Pancreas (tissue), 10 donors: ENCODE results near the gene MFSD12. TPM values are rescaled to one million over a fixed set of nuclear protein-coding genes. Genes with fewer than 3 reads are reported as not detected.
A peak's percentile ranks its signal among the peaks of the same experiment; 100 is the strongest.
"Not testable (repeated sequence)": the region's sequence is repeated elsewhere in the genome, so short reads cannot be mapped to it uniquely, and the experiment has no call there.

Experiments used
- ATAC-seq, 4 donors: fragments of 200-7000 bp; cut with Tn5 transposase; one replicate each; pipeline versions ENCODE4 v1.8.0 to v1.9.1; 2020; ENCODE audit warnings: mild to moderate bottlenecking in 4 of 4, moderate library complexity in 4 of 4
- DNase-seq, 6 donors: peaks; one replicate each; pipeline ENCODE4 v3.0.0-alpha.2; 2020
- FAIRE-seq: peaks from 2 replicates; lab custom pipeline; 2012; peaks lifted over from hg19 to GRCh38; lab: Jason Lieb, UNC
- H3K27ac ChIP-seq, 4 donors: fragments of 200-600 bp; sonication (generic); 1 replicate in 3 of 4; 2 replicates in 1 of 4; pipeline versions ENCODE4 v1.5.0 to v1.8.0; 2020
- H3K27me3 ChIP-seq, 4 donors: fragments of 200-600 bp; one replicate each; pipeline ENCODE4 v1.8.0; 2021
- H3K36me3 ChIP-seq, 3 donors: fragments of 200-600 bp; sonication (generic) in 1 of 3; one replicate each; pipeline versions ENCODE4 v1.5.0 to v1.8.0; 2020 to 2021
- H3K4me1 ChIP-seq, 3 donors: fragments of 200-600 bp; one replicate each; pipeline ENCODE4 v1.8.0; 2021
- H3K4me3 ChIP-seq, 4 donors: fragments of 200-600 bp; sonication (generic) in 2 of 4; one replicate each; pipeline versions ENCODE4 v1.5.0 to v1.8.0; 2020 to 2021
- H3K9me3 ChIP-seq, 4 donors: fragments of 200-600 bp; one replicate each; pipeline ENCODE4 v1.8.0; 2021
- CTCF ChIP-seq, 4 donors: fragments of 200-600 bp; sonication (generic) in 3 of 4; IDR thresholded peaks; one replicate each; pipeline versions ENCODE4 v1.5.0 to v1.8.0; 2021; ENCODE audit warnings: antibody characterized with exemption in 4 of 4
- WGBS, 2 donors: extraction: QIAGEN DNeasy Blood & Tissue Kit; methylation state at CpG; one replicate each; pipeline ENCODE4 v1.1.7; 2013; 5-methylcytosine and 5-hydroxymethylcytosine counted together
- intact Hi-C, 3 donors: fragments of 100-400 bp; cut with DNase I; formaldehyde crosslinking; loops; one replicate each; pipeline versions ENCODE4 v1.11.1 to v1.14.2; 2022
- polyA plus RNA-seq, 2 donors: library from polyadenylated mRNA; stranded (reverse); fragments of 200-250 nt; gene quantifications; one replicate each; pipeline ENCODE4 v1.2.3, GENCODE V29; 2013
- total RNA-seq, 6 donors: library from RNA; stranded (reverse); fragmentation: NEBNext Ultra II Directional in 4 of 6; extraction: Animal tissue kit (Norgen Biotek cat#: 25700) in 4 of 6; gene quantifications; one replicate each; pipeline versions ENCODE4 v1.2.1 to v1.2.4, GENCODE V29; 2021 to 2023
- donor health status: healthy with polysubstance abuse.
- donor health status: DM: no; HTN: no; CAD: no; lungs with moderate emphysema.
- donor health status: DM: no; HTN: no; CAD: no.
- donor health status: control.
- donor health status: control.
- donor health status: Bipolar disorder and iron deficiency.
- donor health status: DM: yes; HTN: yes; CAD: no.
- donor health status: DM: no; HTN: no; CAD: no.
- donor health status: DM: no; HTN: no; CAD: no.
- donor health status: DM: yes; HTN: yes; CAD: no.

The MFSD12 gene
- total and polyA plus RNA-seq, 8 donors = 24.8 to 53.8 (median 39.2) TPM

- ATAC-seq (peak in 1 of 4 donors; percentile 6), FAIRE-seq (no peak), DNase-seq (peak in 1 of 6 donors; percentile 13)
- peaks cover 0 to 8% (median 0%) of the 10 kb centered on the region in 4 donors for H3K27me3 ChIP-seq
- H3K27ac ChIP-seq = no peak overlapping the region
- 21 to 24% methylated on average over 16 of the region's 16 CpGs for WGBS, 2 donors
- H3K36me3 ChIP-seq = no peaks in the 10 kb centered on the region
- no peak for TF ChIP-seq CTCF (IDR thresholded peaks at IDR 0.05)
- H3K4me3 ChIP-seq = peak overlapping the region in 1 of 4 donors; percentile 27
- no peaks in the 10 kb centered on the region for H3K9me3 ChIP-seq
- intact Hi-C loops = no loop called here
- H3K4me1 ChIP-seq = no peaks in the 10 kb centered on the region
Observed at GRCh38 chr19:3586127-3586626, 28.8 kb upstream of the MFSD12 start.

GRCh38 chr19:3585301-3586126 is 28.1 kb upstream of the MFSD12 start, which contains the start of gene GIPC3:
GIPC3 (plus strand) TSS chr19:3585478; CDS start chr19:3585598, 120 bp downstream.
- WGBS, 2 donors = 6 to 7% methylated on average over 63 to 84 of the region's 84 CpGs
- FAIRE-seq (no peak), ATAC-seq (no peak), DNase-seq (peak in 1 of 6 donors; percentile 34)
- intact Hi-C loops = no loop called here
- Histone ChIP-seq H3K4me3 (peak within 1 kb of the TSS in 2 of 4 donors; percentile 1 to 27), H3K27ac (no peak within 1 kb of the TSS), H3K4me1 (no peaks in the 10 kb centered on the region), H3K36me3 (no peaks in the 10 kb centered on the region), H3K9me3 (no peaks in the 10 kb centered on the region), H3K27me3 (peaks cover 0 to 8% (median 0%) of the 10 kb centered on the region in 4 donors)
- TF ChIP-seq CTCF (IDR thresholded peaks at IDR 0.05) = no peak

- H3K36me3 ChIP-seq, DNase-seq, FAIRE-seq, H3K4me1 ChIP-seq, H3K4me3 ChIP-seq, H3K9me3 ChIP-seq, H3K27me3 ChIP-seq, H3K27ac ChIP-seq, intact Hi-C loops, ATAC-seq: not testable (repeated sequence)
- 65 to 82% methylated on average over 15 of the region's 15 CpGs for WGBS, 2 donors
Observed at GRCh38 chr19:3584036-3584802, 26.8 kb upstream of the MFSD12 start.

- H3K4me1 ChIP-seq, FAIRE-seq, H3K36me3 ChIP-seq, H3K4me3 ChIP-seq, H3K9me3 ChIP-seq, intact Hi-C loops, DNase-seq, H3K27ac ChIP-seq, ATAC-seq, H3K27me3 ChIP-seq: not testable (repeated sequence)
- whole genome bisulfite sequencing, 2 donors = 70 to 78% methylated on average over 4 of the region's 4 CpGs
Observed at GRCh38 chr19:3581792-3582191, 24.4 kb upstream of the MFSD12 start.

- Histone ChIP-seq H3K36me3 (no peaks in the 10 kb centered on the region), H3K27ac (no peak overlapping the region), H3K27me3 (no peaks in the 10 kb centered on the region), H3K9me3 (no peaks in the 10 kb centered on the region), H3K4me1 (no peaks in the 10 kb centered on the region), H3K4me3 (no peak overlapping the region)
- 56 to 64% methylated on average over 11 of the region's 11 CpGs for WGBS, 2 donors
- FAIRE-seq (no peak), ATAC-seq (peak in 2 of 4 donors; percentile 15 to 36), DNase-seq (no peak)
- intact Hi-C loops = no loop called here
- no peak for TF ChIP-seq CTCF (IDR thresholded peaks at IDR 0.05)
Observed at GRCh38 chr19:3580156-3580934, 23.0 kb upstream of the MFSD12 start.
